Endothelial cell (in vitro differentiated cells): ENCODE results near the gene FBLN2. TPM values are rescaled to one million over a fixed set of nuclear protein-coding genes. Genes with fewer than 3 reads are reported as not detected.
"Not testable (repeated sequence)": the region's sequence is repeated elsewhere in the genome, so short reads cannot be mapped to it uniquely, and the experiment has no call there.

Source experiments
- DNase-seq: peaks from one replicate; pipeline ENCODE4 v3.0.0; 2021; ENCODE audit warnings: low spot score
- H3K27ac Mint-ChIP-seq: one replicate; pipeline ENCODE4 v1.8.0; 2021; ENCODE audit warnings: mixed read lengths, inconsistent platforms; ENCODE audit not compliant: unreplicated experiment
- H3K27me3 Mint-ChIP-seq: one replicate; pipeline ENCODE4 v1.8.0; 2021; ENCODE audit warnings: mild to moderate bottlenecking, moderate library complexity, mixed read lengths, inconsistent platforms; ENCODE audit not compliant: unreplicated experiment
- H3K36me3 Mint-ChIP-seq: one replicate; pipeline ENCODE4 v1.8.0; 2021; ENCODE audit warnings: mild to moderate bottlenecking, low read depth, mixed read lengths, inconsistent platforms; ENCODE audit not compliant: unreplicated experiment
- H3K4me1 Mint-ChIP-seq: one replicate; pipeline ENCODE4 v1.8.0; 2021; ENCODE audit warnings: mild to moderate bottlenecking, mixed read lengths, inconsistent platforms; ENCODE audit not compliant: unreplicated experiment
- H3K4me3 Mint-ChIP-seq: one replicate; pipeline ENCODE4 v1.8.0; 2021; ENCODE audit warnings: mild to moderate bottlenecking, mixed read lengths, inconsistent platforms; ENCODE audit not compliant: unreplicated experiment
- H3K9me3 Mint-ChIP-seq: one replicate; pipeline ENCODE4 v1.8.0; 2021; ENCODE audit warnings: mixed read lengths, inconsistent platforms; ENCODE audit not compliant: unreplicated experiment
- CTCF ChIP-seq: fragments of 200-600 bp; sonication (generic); IDR thresholded peaks from one replicate; pipeline ENCODE4 v1.5.0; 2021; ENCODE audit warnings: antibody characterized with exemption; ENCODE audit not compliant: unreplicated experiment
- total RNA-seq: library from RNA; stranded (reverse); fragmentation: NEBNext Ultra II Directional; extraction: Animal tissue kit (Norgen Biotek cat#: 25700); gene quantifications from one replicate; pipeline ENCODE4 v1.2.1, GENCODE V29; 2021; ENCODE audit not compliant: unreplicated experiment

Gene FBLN2
- total RNA-seq, 1 donor from 2014 or later: 10.5 TPM

GRCh38 chr3:13521309-13521708 is 27.6 kb upstream of the FBLN2 start:
- Mint-ChIP-seq H3K4me3 (no peak overlapping the region), H3K27ac (no peak overlapping the region), H3K27me3 (peaks cover 13% of the 10 kb centered on the region), H3K4me1 (peaks cover 10% of the 10 kb centered on the region), H3K36me3 (peaks cover 15% of the 10 kb centered on the region), H3K9me3 (peaks cover 7% of the 10 kb centered on the region)
- no peak for DNase-seq
- no peak for TF ChIP-seq CTCF

- H3K36me3 Mint-ChIP-seq: peaks cover 15% of the 10 kb centered on the region
- not testable (repeated sequence) for H3K9me3 Mint-ChIP-seq, H3K27ac Mint-ChIP-seq, DNase-seq, H3K4me3 Mint-ChIP-seq
- peaks cover 14% of the 10 kb centered on the region for H3K4me1 Mint-ChIP-seq
- peaks cover 13% of the 10 kb centered on the region for H3K27me3 Mint-ChIP-seq
Observed at GRCh38 chr3:13521749-13522148, 27.2 kb upstream of the FBLN2 start.

GRCh38 chr3:13522236-13522635 is 26.7 kb upstream of the FBLN2 start:
- no peak overlapping the region for H3K27ac Mint-ChIP-seq
- no peak for DNase-seq
- TF ChIP-seq CTCF: no peak
- H3K4me3 Mint-ChIP-seq: no peak overlapping the region
- peaks cover 15% of the 10 kb centered on the region for H3K36me3 Mint-ChIP-seq
- H3K9me3 Mint-ChIP-seq: peaks cover 7% of the 10 kb centered on the region
- peaks cover 13% of the 10 kb centered on the region for H3K27me3 Mint-ChIP-seq
- peaks cover 15% of the 10 kb centered on the region for H3K4me1 Mint-ChIP-seq

GRCh38 chr3:13524979-13525669 is 23.8 kb upstream of the FBLN2 start:
- no peak overlapping the region for H3K4me3 Mint-ChIP-seq

GRCh38 chr3:13525827-13526625 is 22.9 kb upstream of the FBLN2 start:
- H3K36me3 Mint-ChIP-seq: peaks cover 15% of the 10 kb centered on the region
- H3K27me3 Mint-ChIP-seq: peaks cover 18% of the 10 kb centered on the region
- H3K4me3 Mint-ChIP-seq: peak overlapping the region; percentile 33
- H3K9me3 Mint-ChIP-seq: peaks cover 7% of the 10 kb centered on the region
- H3K27ac Mint-ChIP-seq: peak overlapping the region; percentile 86
- peaks cover 27% of the 10 kb centered on the region for H3K4me1 Mint-ChIP-seq
- no peak for DNase-seq
- TF ChIP-seq CTCF: no peak

More at GRCh38 chr3:13524979-13525669, 23.8 kb upstream of the FBLN2 start:
- no peak for TF ChIP-seq CTCF
- DNase-seq: no peak
- no peak overlapping the region for H3K27ac Mint-ChIP-seq
- H3K27me3 Mint-ChIP-seq: peaks cover 15% of the 10 kb centered on the region
- peaks cover 15% of the 10 kb centered on the region for H3K36me3 Mint-ChIP-seq
- peaks cover 27% of the 10 kb centered on the region for H3K4me1 Mint-ChIP-seq
- H3K9me3 Mint-ChIP-seq: peaks cover 7% of the 10 kb centered on the region
